Liver (tissue), 9 donors: ENCODE results near the gene OR7C2. TPM values are rescaled to one million over a fixed set of nuclear protein-coding genes. Genes with fewer than 3 reads are reported as not detected.

Experiments used
- DNase-seq: peaks from one replicate; pipeline ENCODE4 v3.0.0-alpha.2; 2017; ENCODE audit warnings: low spot score
- H3K27ac ChIP-seq, 2 donors: one replicate each; pipeline ENCODE4 v1.7.0; 2013; ENCODE audit warnings: inconsistent platforms in 2 of 2, low read length in 2 of 2, control low read depth in 1 of 2, low read depth in 1 of 2, mild to moderate bottlenecking in 1 of 2
- H3K27me3 ChIP-seq, 4 donors: one replicate each; pipeline versions ENCODE4 v1.6.1 to v1.7.0; 2013; ENCODE audit warnings: low read length in 3 of 4, inconsistent platforms in 1 of 4, mild to moderate bottlenecking in 1 of 4, moderate library complexity in 1 of 4; ENCODE audit not compliant: control insufficient read depth in 4 of 4, insufficient read depth in 4 of 4
- H3K36me3 ChIP-seq, 4 donors: one replicate each; pipeline versions ENCODE4 v1.6.1 to v1.7.0; 2013; ENCODE audit warnings: low read length in 3 of 4, mild to moderate bottlenecking in 3 of 4, low read depth in 1 of 4, moderate library complexity in 1 of 4; ENCODE audit not compliant: control insufficient read depth in 4 of 4, insufficient read depth in 3 of 4
- H3K4me1 ChIP-seq, 4 donors: one replicate each; pipeline versions ENCODE4 v1.6.1 to v1.7.0; 2013; ENCODE audit warnings: low read length in 3 of 4, mild to moderate bottlenecking in 3 of 4, moderate library complexity in 1 of 4; ENCODE audit not compliant: control insufficient read depth in 4 of 4, insufficient read depth in 4 of 4
- H3K4me3 ChIP-seq, 3 donors: one replicate each; pipeline versions ENCODE4 v1.6.1 to v1.7.0; 2013; ENCODE audit warnings: low read length in 3 of 3, control low read depth in 1 of 3, low read depth in 1 of 3, mild to moderate bottlenecking in 1 of 3
- H3K9ac ChIP-seq, 2 donors: one replicate each; pipeline ENCODE4 v1.7.0; 2013; ENCODE audit warnings: low read length in 2 of 2, mild to moderate bottlenecking in 2 of 2, moderate library complexity in 2 of 2, control low read depth in 1 of 2, low read depth in 1 of 2
- H3K9me3 ChIP-seq, 4 donors: one replicate each; pipeline versions ENCODE4 v1.6.1 to v1.7.0; 2013; ENCODE audit warnings: low read length in 3 of 4; ENCODE audit not compliant: control insufficient read depth in 4 of 4
- CTCF ChIP-seq: fragments of 150-350 bp; IDR thresholded peaks from 2 replicates; pipeline ENCODE4 v1.5.1; 2017; ENCODE audit warnings: improper control_type of control experiment, low read depth, low read length; ENCODE audit not compliant: missing input control
- EGR1 ChIP-seq, 2 donors: IDR thresholded peaks; 2 replicates each; pipeline ENCODE4 v1.6.1; 2016 to 2018; ENCODE audit warnings: antibody characterized with exemption in 2 of 2, low read depth in 2 of 2
- FOXA1 ChIP-seq: IDR thresholded peaks from 2 replicates; pipeline ENCODE4 v1.6.1; 2016; ENCODE audit warnings: antibody characterized with exemption
- FOXA2 ChIP-seq: IDR thresholded peaks from 2 replicates; pipeline ENCODE4 v1.6.1; 2016; ENCODE audit warnings: antibody characterized with exemption
- GABPA ChIP-seq, 2 donors: IDR thresholded peaks in 1 of 2; conservative IDR thresholded peaks in 1 of 2; 2 replicates each; pipeline ENCODE4 v1.6.1; 2016; ENCODE audit warnings: antibody characterized with exemption in 2 of 2, mild to moderate bottlenecking in 1 of 2, moderate library complexity in 1 of 2
- HNF4A ChIP-seq, 2 donors: conservative IDR thresholded peaks; 2 replicates each; pipeline ENCODE4 v1.6.1; 2016; ENCODE audit warnings: antibody characterized with exemption in 2 of 2, mild to moderate bottlenecking in 2 of 2
- HNF4G ChIP-seq: IDR thresholded peaks from 2 replicates; pipeline ENCODE4 v1.6.1; 2016; ENCODE audit warnings: antibody characterized with exemption
- JUND ChIP-seq, 2 donors: IDR thresholded peaks; 2 replicates each; pipeline ENCODE4 v1.6.1; 2016; ENCODE audit warnings: antibody characterized with exemption in 2 of 2
- MAX ChIP-seq: IDR thresholded peaks from 2 replicates; pipeline ENCODE4 v1.6.1; 2016; ENCODE audit warnings: antibody characterized with exemption
- NR2F2 ChIP-seq: IDR thresholded peaks from 2 replicates; pipeline ENCODE4 v1.6.1; 2016; ENCODE audit warnings: antibody characterized with exemption
- RAD21 ChIP-seq, 2 donors: IDR thresholded peaks; 2 replicates each; pipeline ENCODE4 v1.6.1; 2016; ENCODE audit warnings: antibody characterized with exemption in 2 of 2, mild to moderate bottlenecking in 2 of 2
- REST ChIP-seq: IDR thresholded peaks from 2 replicates; pipeline ENCODE4 v1.6.1; 2016; ENCODE audit warnings: antibody characterized with exemption, mild to moderate bottlenecking
- RXRA ChIP-seq, 2 donors: IDR thresholded peaks; 2 replicates each; pipeline ENCODE4 v1.6.1; 2017 to 2018; ENCODE audit warnings: antibody characterized with exemption in 2 of 2, mild to moderate bottlenecking in 1 of 2
- SP1 ChIP-seq: IDR thresholded peaks from 2 replicates; pipeline ENCODE4 v1.6.1; 2018; ENCODE audit warnings: antibody characterized with exemption, mild to moderate bottlenecking
- TAF1 ChIP-seq: conservative IDR thresholded peaks from 2 replicates; pipeline ENCODE4 v1.6.1; 2016; ENCODE audit warnings: antibody characterized with exemption, mild to moderate bottlenecking
- YY1 ChIP-seq: IDR thresholded peaks from 2 replicates; pipeline ENCODE4 v1.6.1; 2016; ENCODE audit warnings: antibody characterized with exemption, mild to moderate bottlenecking
- WGBS: extraction: QIAGEN DNeasy Blood & Tissue Kit; methylation state at CpG from one replicate; pipeline ENCODE4 v1.1.7; 2013; 5-methylcytosine and 5-hydroxymethylcytosine counted together
- polyA plus RNA-seq, 2 donors: library from polyadenylated mRNA; stranded (reverse) in 1 of 2; unstranded in 1 of 2; fragments of 200-250 nt in 1 of 2; fragments of >200 nt in 1 of 2; fragmentation: Nextera tagmentation in 1 of 2; extraction: Ambion mirVana in 1 of 2; gene quantifications; one replicate each; pipeline versions ENCODE4 v1.2.1 to v1.2.3, GENCODE V29; 2013 to 2015
- total RNA-seq, 2 donors: library from RNA; depleted of rRNA; stranded (reverse); fragments of >200 nt; gene quantifications; one replicate each; pipeline ENCODE4 v1.2.3, GENCODE V29; 2014
- donor health status: healthy.
- donor health status: healthy.
- donor health status: healthy.
- donor health status: healthy.
- donor health status: healthy.

The OR7C2 gene
- total and polyA plus RNA-seq, 4 donors, result not detected

- H3K27me3 ChIP-seq, result peaks cover 0 to 2% (median 0%) of the 10 kb centered on the region in 4 donors
These were observed 8.6 kb downstream of the OR7C2 start for GRCh38 chr19:14949876-14950275.

GRCh38 chr19:14950421-14950820 is 9.1 kb downstream of the OR7C2 start:
- Histone ChIP-seq H3K36me3 (no peaks in the 10 kb centered on the region), H3K9me3 (no peaks in the 10 kb centered on the region), H3K4me3 (no peak overlapping the region), H3K4me1 (no peaks in the 10 kb centered on the region), H3K9ac (no peak overlapping the region), H3K27me3 (peaks cover 0 to 2% (median 0%) of the 10 kb centered on the region in 4 donors), H3K27ac (no peak overlapping the region)
- WGBS, result 88% methylated on average over 1 of the region's 1 CpG
- TF ChIP-seq HNF4G (no peak), RAD21 (IDR thresholded peaks at IDR 0.05) (no peak), CTCF (no peak), RXRA (IDR thresholded peaks at IDR 0.05) (no peak), EGR1 (IDR thresholded peaks at IDR 0.05; ENCODE audit: low read depth in 2 of 2) (no peak), JUND (IDR thresholded peaks at IDR 0.05) (no peak), MAX (no peak), HNF4A (conservative IDR thresholded peaks at IDR 0.05) (no peak), REST (no peak), YY1 (no peak)
- no peak for DNase-seq

More at GRCh38 chr19:14949876-14950275, 8.6 kb downstream of the OR7C2 start:
- Histone ChIP-seq H3K9ac (no peak overlapping the region), H3K4me3 (no peak overlapping the region), H3K9me3 (no peaks in the 10 kb centered on the region), H3K27ac (no peak overlapping the region), H3K36me3 (no peaks in the 10 kb centered on the region), H3K4me1 (no peaks in the 10 kb centered on the region)
- TF ChIP-seq RXRA (IDR thresholded peaks at IDR 0.05) (no peak), FOXA2 (no peak), GABPA (IDR thresholded peaks at IDR 0.05 in 1 of 2, conservative IDR thresholded peaks at IDR 0.05 in 1 of 2) (no peak), NR2F2 (no peak), JUND (IDR thresholded peaks at IDR 0.05) (no peak), FOXA1 (no peak), YY1 (no peak), EGR1 (IDR thresholded peaks at IDR 0.05; ENCODE audit: low read depth in 2 of 2) (no peak), CTCF (no peak), SP1 (no peak), TAF1 (no peak)
- 59% methylated on average over 8 of the region's 8 CpGs for WGBS
- DNase-seq, result no peak
